HCT116 (cell line): ENCODE measurements around the gene GPR108. TPM values are rescaled to one million over a fixed set of nuclear protein-coding genes. Genes with fewer than 3 reads are reported as not detected.
A peak's percentile ranks its signal among the peaks of the same experiment; 100 is the strongest.

Experiments
- ATAC-seq: fragments of 200-7000 bp; cut with Tn5 transposase; 2 replicates; pipeline ENCODE4 v1.9.1; 2020; ENCODE audit warnings: mild to moderate bottlenecking, moderate library complexity
- BruUV-seq: library from RNA; stranded (reverse); fragments of 400-500 nt; replicated peaks from 2 replicates; lab custom pipeline; 2021; lab: Mats Ljungman, UMichigan
- CTCF ChIA-PET: fragments of 300-600 bp; sonication (Branson Sonifier 250); formaldehyde crosslinking; loops from one replicate; lab custom pipeline; 2021; ENCODE audit warnings: antibody characterized with exemption; lab: Charles Lee
- POLR2A ChIA-PET: fragments of 300-600, 350-600 bp; sonication (Branson Sonifier 250); formaldehyde crosslinking; loops from one replicate; lab custom pipeline; 2021; ENCODE audit warnings: antibody characterized with exemption; lab: Charles Lee
- RAD21 ChIA-PET, 2 experiments: fragments of 300-600 bp; sonication (Branson Sonifier 250); formaldehyde crosslinking; loops; one replicate each; lab custom pipeline; 2023; ENCODE audit warnings: low total read pairs in 2 of 2; ENCODE audit not compliant: uncharacterized antibody in 2 of 2, unreplicated experiment in 2 of 2, low non-redundant PET in 1 of 2; lab: Charles Lee
- DNase-seq: peaks from one replicate; pipeline ENCODE4 v3.0.0-alpha.2; 2010; ENCODE audit warnings: low read depth, low spot score
- H2AFZ ChIP-seq: fragments of 200-600 bp; shearing (Covaris generic), sonication (generic); 2 replicates; pipeline ENCODE4 v1.6.1; 2017; ENCODE audit warnings: low read depth, mixed run types, mixed read lengths, antibody characterized with exemption, low read length; ENCODE audit not compliant: poor library complexity, severe bottlenecking
- H3K27ac ChIP-seq: 2 replicates; pipeline ENCODE4 v1.5.1; 2012; ENCODE audit warnings: low read depth, low read length
- H3K27me3 ChIP-seq: fragments of 200-600 bp; sonication (generic); 2 replicates; pipeline ENCODE4 v1.6.1; 2016; ENCODE audit warnings: mixed run types, low read length, mixed read lengths; ENCODE audit not compliant: insufficient read depth
- H3K36me3 ChIP-seq, 2 experiments: fragments of 200-500 bp in 1 of 2; fragments of 200-600 bp in 1 of 2; sonication (Bioruptor generic) in 1 of 2; sonication (generic) in 1 of 2; 2 replicates each; pipeline versions ENCODE4 v1.5.1 to v1.6.1; 2014 to 2016; ENCODE audit warnings: low read length in 2 of 2, inconsistent platforms in 1 of 2, mixed read lengths in 1 of 2, mixed run types in 1 of 2; ENCODE audit not compliant: insufficient read depth in 2 of 2, control insufficient read depth in 1 of 2
- H3K4me1 ChIP-seq, 2 experiments: fragments of 200-600 bp in 1 of 2; sonication (generic) in 1 of 2; 2 replicates each; pipeline versions ENCODE4 v1.5.1 to v1.6.1; 2012 to 2017; ENCODE audit warnings: low read length in 2 of 2, inconsistent platforms in 1 of 2, mild to moderate bottlenecking in 1 of 2, mixed read lengths in 1 of 2, mixed run types in 1 of 2, moderate library complexity in 1 of 2; ENCODE audit not compliant: insufficient read depth in 2 of 2, control insufficient read depth in 1 of 2
- H3K4me2 ChIP-seq: fragments of 200-600 bp; sonication (generic); 2 replicates; pipeline ENCODE4 v1.6.1; 2017; ENCODE audit warnings: mixed run types, low read length, mixed read lengths
- H3K4me3 ChIP-seq, 2 experiments: fragments of 200-600 bp in 1 of 2; sonication (generic) in 1 of 2; replicated peaks in 1 of 2; 2 replicates each; pipeline ENCODE4 v1.5.1; 2011 to 2016; ENCODE audit warnings: low read length in 2 of 2, control low read depth in 1 of 2, low read depth in 1 of 2, mild to moderate bottlenecking in 1 of 2, mixed read lengths in 1 of 2, mixed run types in 1 of 2
- H3K79me2 ChIP-seq: fragments of 200-600 bp; sonication (generic); 2 replicates; pipeline ENCODE4 v1.6.1; 2017; ENCODE audit warnings: mild to moderate bottlenecking, mixed run types, low read length, moderate library complexity, mixed read lengths; ENCODE audit not compliant: insufficient read depth
- H3K9ac ChIP-seq: fragments of 200-600 bp; sonication (generic); 2 replicates; pipeline ENCODE4 v1.6.1; 2016; ENCODE audit warnings: low read length, mixed read lengths
- H3K9me2 ChIP-seq: fragments of 200-600 bp; sonication (generic), shearing (Covaris generic); 2 replicates; pipeline ENCODE4 v1.6.1; 2017; ENCODE audit warnings: mixed run types, mild to moderate bottlenecking, moderate library complexity; ENCODE audit not compliant: insufficient read depth
- H3K9me3 ChIP-seq, 2 experiments: fragments of 200-500 bp in 1 of 2; fragments of 200-600 bp in 1 of 2; sonication (Bioruptor generic) in 1 of 2; sonication (generic) in 1 of 2; 2 replicates each; pipeline ENCODE4 v1.6.1; 2014 to 2017; ENCODE audit warnings: low read length in 2 of 2, mixed read lengths in 2 of 2, inconsistent platforms in 1 of 2, low read depth in 1 of 2, mild to moderate bottlenecking in 1 of 2, mixed run types in 1 of 2, moderate library complexity in 1 of 2; ENCODE audit not compliant: control insufficient read depth in 1 of 2, insufficient read depth in 1 of 2
- H4K20me1 ChIP-seq: fragments of 200-600 bp; sonication (generic), shearing (Covaris generic); 2 replicates; pipeline ENCODE4 v1.6.1; 2017; ENCODE audit warnings: mixed run types, mild to moderate bottlenecking, moderate library complexity; ENCODE audit not compliant: insufficient read depth
- CEBPB ChIP-seq: IDR thresholded peaks from 2 replicates; pipeline ENCODE4 v1.6.1; 2012; ENCODE audit warnings: low read depth
- EZH2 ChIP-seq: fragments of 200-600 bp; sonication (generic); IDR thresholded peaks from 2 replicates; pipeline ENCODE4 v1.6.1; 2017; ENCODE audit warnings: antibody characterized with exemption, mixed run types
- EZH2phosphoT487 ChIP-seq: fragments of 200-600 bp; IDR thresholded peaks from 2 replicates; pipeline ENCODE4 v1.6.1; 2018; ENCODE audit warnings: antibody characterized with exemption, borderline replicate concordance
- POLR2A ChIP-seq: IDR thresholded peaks from 2 replicates; pipeline ENCODE4 v1.7.0; 2011; ENCODE audit warnings: borderline replicate concordance; ENCODE audit not compliant: insufficient read depth, insufficient read length; ENCODE audit errors: extremely low read depth
- POLR2AphosphoS5 ChIP-seq: IDR thresholded peaks from 2 replicates; pipeline ENCODE4 v1.6.1; 2011; ENCODE audit warnings: mild to moderate bottlenecking, low read depth, low read length, moderate library complexity
- RAD21 ChIP-seq: IDR thresholded peaks from 2 replicates; pipeline ENCODE4 v1.6.1; 2012; ENCODE audit warnings: low read depth, mild to moderate bottlenecking
- SIN3A ChIP-seq: IDR thresholded peaks from 2 replicates; pipeline ENCODE4 v1.6.1; 2012; ENCODE audit warnings: low read depth
- SRF ChIP-seq: IDR thresholded peaks from 2 replicates; pipeline ENCODE4 v1.6.1; 2012; ENCODE audit warnings: low read depth
- TCF7L2 ChIP-seq: IDR thresholded peaks from 2 replicates; pipeline ENCODE4 v1.7.0; 2011; ENCODE audit warnings: borderline replicate concordance, inconsistent platforms; ENCODE audit not compliant: insufficient read depth, insufficient read length; ENCODE audit errors: extremely low read depth
- ZFX ChIP-seq: fragments of 450-650 bp; IDR thresholded peaks from 2 replicates; pipeline ENCODE4 v1.6.1; 2017
- intact Hi-C: fragments of 100-400 bp; cut with micrococcal nuclease; formaldehyde crosslinking; loops from 2 replicates; pipeline ENCODE4 v1.10.0; 2022
- total RNA-seq: library from RNA; stranded (reverse); gene quantifications from one replicate; pipeline ENCODE4 v1.2.1, GENCODE V29; 2021; ENCODE audit not compliant: unreplicated experiment
- TF ChIP-seq, protein P1 (sequence below), 3 experiments: fragments of 200-600 bp in 1 of 3; sonication (generic) in 1 of 3; IDR thresholded peaks in 2 of 3; conservative IDR thresholded peaks in 1 of 3; 2 replicates each; pipeline ENCODE4 v1.5.1; 2012 to 2017; ENCODE audit warnings: low read depth in 2 of 3, low read length in 2 of 3, antibody characterized with exemption in 1 of 3, borderline replicate concordance in 1 of 3, control low read depth in 1 of 3, mild to moderate bottlenecking in 1 of 3, mixed read lengths in 1 of 3, mixed run types in 1 of 3, moderate library complexity in 1 of 3; ENCODE audit not compliant: insufficient read depth in 1 of 3
- TF ChIP-seq, protein P2 (sequence below): IDR thresholded peaks from 2 replicates; pipeline ENCODE4 v1.6.1; 2012; ENCODE audit warnings: low read depth
- TF ChIP-seq, protein P3 (sequence below): IDR thresholded peaks from 2 replicates; pipeline ENCODE4 v1.6.1; 2012

GPR108 gene
- total RNA-seq, 1 experiment from 2014 or later, result 75.0 TPM

GRCh38 chr19:6718741-6719539 lies 18.4 kb downstream of the GPR108 start:
- BruUV-seq, result no TSS peak
- Histone ChIP-seq H3K4me1 (peaks cover 13 to 30% of the 10 kb centered on the region in 2 experiments; a peak in 3 of 4 replicates), H3K9me3 (no peaks in the 10 kb centered on the region), H3K4me2 (no peak overlapping the region), H3K4me3 (no peak overlapping the region), H3K9me2 (no peaks in the 10 kb centered on the region), H3K9ac (no peak overlapping the region), H3K27ac (no peak overlapping the region), H2AFZ (no peak overlapping the region)
- peak; percentile 82 for ATAC-seq
- CTCF ChIA-PET, result no interaction called here
- RAD21 ChIA-PET, result no interaction called here
- POLR2A ChIA-PET, result no interaction called here
- TF ChIP-seq ZFX, result no peak
- TF ChIP-seq POLR2A, result no peak
- TF ChIP-seq CEBPB, result no peak
- TF ChIP-seq POLR2AphosphoS5, result no peak
- no peak for TF ChIP-seq RAD21
- no peak for TF ChIP-seq TCF7L2
- TF ChIP-seq, all 23 proteins: peak for 0
- DNase-seq, result peak; percentile 79
- no peaks in the 10 kb centered on the region for H3K79me2 ChIP-seq
- no peaks in the 10 kb centered on the region for H3K36me3 ChIP-seq
- no peaks in the 10 kb centered on the region for H4K20me1 ChIP-seq
- intact Hi-C loops, result loop anchor here (2.0 kb wide), 1 partner anchor 202 kb away; no protein-coding TSS in a partner anchor
- H3K27me3 ChIP-seq, result no peaks in the 10 kb centered on the region

GRCh38 chr19:6718111-6718740 lies 19.2 kb downstream of the GPR108 start:
- no peak overlapping the region; the same call in 1 of the 2 replicates for H3K27ac ChIP-seq
- no peaks in the 10 kb centered on the region for H3K9me3 ChIP-seq
- no TSS peak for BruUV-seq
- no peak for DNase-seq
- no peak overlapping the region for H3K4me3 ChIP-seq
- POLR2A ChIA-PET, result no interaction called here
- CTCF ChIA-PET, result no interaction called here
- ATAC-seq, result no peak
- H3K36me3 ChIP-seq, result no peaks in the 10 kb centered on the region
- H3K79me2 ChIP-seq, result no peaks in the 10 kb centered on the region
- peaks cover 13 to 28% of the 10 kb centered on the region in 2 experiments; a peak in 3 of 4 replicates for H3K4me1 ChIP-seq
- no peaks in the 10 kb centered on the region for H4K20me1 ChIP-seq
- H3K27me3 ChIP-seq, result no peaks in the 10 kb centered on the region
- RAD21 ChIA-PET, result no interaction called here
- H3K9ac ChIP-seq, result no peak overlapping the region
- H3K4me2 ChIP-seq, result peak overlapping the region; percentile 20; the same call in 1 of the 2 replicates
- no peak overlapping the region for H2AFZ ChIP-seq
- intact Hi-C loops, result loop anchor here (2.0 kb wide), 1 partner anchor 201 kb away; no protein-coding TSS in a partner anchor
- no peaks in the 10 kb centered on the region for H3K9me2 ChIP-seq
- TF ChIP-seq, protein P1, sequence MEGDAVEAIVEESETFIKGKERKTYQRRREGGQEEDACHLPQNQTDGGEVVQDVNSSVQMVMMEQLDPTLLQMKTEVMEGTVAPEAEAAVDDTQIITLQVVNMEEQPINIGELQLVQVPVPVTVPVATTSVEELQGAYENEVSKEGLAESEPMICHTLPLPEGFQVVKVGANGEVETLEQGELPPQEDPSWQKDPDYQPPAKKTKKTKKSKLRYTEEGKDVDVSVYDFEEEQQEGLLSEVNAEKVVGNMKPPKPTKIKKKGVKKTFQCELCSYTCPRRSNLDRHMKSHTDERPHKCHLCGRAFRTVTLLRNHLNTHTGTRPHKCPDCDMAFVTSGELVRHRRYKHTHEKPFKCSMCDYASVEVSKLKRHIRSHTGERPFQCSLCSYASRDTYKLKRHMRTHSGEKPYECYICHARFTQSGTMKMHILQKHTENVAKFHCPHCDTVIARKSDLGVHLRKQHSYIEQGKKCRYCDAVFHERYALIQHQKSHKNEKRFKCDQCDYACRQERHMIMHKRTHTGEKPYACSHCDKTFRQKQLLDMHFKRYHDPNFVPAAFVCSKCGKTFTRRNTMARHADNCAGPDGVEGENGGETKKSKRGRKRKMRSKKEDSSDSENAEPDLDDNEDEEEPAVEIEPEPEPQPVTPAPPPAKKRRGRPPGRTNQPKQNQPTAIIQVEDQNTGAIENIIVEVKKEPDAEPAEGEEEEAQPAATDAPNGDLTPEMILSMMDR (IDR thresholded peaks at IDR 0.05 in 2 of 3, conservative IDR thresholded peaks at IDR 0.05 in 1 of 3; ENCODE audit: borderline replicate concordance in 1 of 3, insufficient read depth in 1 of 3, low read depth in 2 of 3, low read length in 2 of 3), result no peak
- TF ChIP-seq SIN3A, result no peak
- TF ChIP-seq, protein P2, sequence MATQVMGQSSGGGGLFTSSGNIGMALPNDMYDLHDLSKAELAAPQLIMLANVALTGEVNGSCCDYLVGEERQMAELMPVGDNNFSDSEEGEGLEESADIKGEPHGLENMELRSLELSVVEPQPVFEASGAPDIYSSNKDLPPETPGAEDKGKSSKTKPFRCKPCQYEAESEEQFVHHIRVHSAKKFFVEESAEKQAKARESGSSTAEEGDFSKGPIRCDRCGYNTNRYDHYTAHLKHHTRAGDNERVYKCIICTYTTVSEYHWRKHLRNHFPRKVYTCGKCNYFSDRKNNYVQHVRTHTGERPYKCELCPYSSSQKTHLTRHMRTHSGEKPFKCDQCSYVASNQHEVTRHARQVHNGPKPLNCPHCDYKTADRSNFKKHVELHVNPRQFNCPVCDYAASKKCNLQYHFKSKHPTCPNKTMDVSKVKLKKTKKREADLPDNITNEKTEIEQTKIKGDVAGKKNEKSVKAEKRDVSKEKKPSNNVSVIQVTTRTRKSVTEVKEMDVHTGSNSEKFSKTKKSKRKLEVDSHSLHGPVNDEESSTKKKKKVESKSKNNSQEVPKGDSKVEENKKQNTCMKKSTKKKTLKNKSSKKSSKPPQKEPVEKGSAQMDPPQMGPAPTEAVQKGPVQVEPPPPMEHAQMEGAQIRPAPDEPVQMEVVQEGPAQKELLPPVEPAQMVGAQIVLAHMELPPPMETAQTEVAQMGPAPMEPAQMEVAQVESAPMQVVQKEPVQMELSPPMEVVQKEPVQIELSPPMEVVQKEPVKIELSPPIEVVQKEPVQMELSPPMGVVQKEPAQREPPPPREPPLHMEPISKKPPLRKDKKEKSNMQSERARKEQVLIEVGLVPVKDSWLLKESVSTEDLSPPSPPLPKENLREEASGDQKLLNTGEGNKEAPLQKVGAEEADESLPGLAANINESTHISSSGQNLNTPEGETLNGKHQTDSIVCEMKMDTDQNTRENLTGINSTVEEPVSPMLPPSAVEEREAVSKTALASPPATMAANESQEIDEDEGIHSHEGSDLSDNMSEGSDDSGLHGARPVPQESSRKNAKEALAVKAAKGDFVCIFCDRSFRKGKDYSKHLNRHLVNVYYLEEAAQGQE, result no peak
- no peak for TF ChIP-seq SRF
- TF ChIP-seq TCF7L2, result no peak
- TF ChIP-seq, protein P3, sequence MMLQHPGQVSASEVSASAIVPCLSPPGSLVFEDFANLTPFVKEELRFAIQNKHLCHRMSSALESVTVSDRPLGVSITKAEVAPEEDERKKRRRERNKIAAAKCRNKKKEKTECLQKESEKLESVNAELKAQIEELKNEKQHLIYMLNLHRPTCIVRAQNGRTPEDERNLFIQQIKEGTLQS, result no peak
- TF ChIP-seq EZH2phosphoT487, result no peak
- no peak for TF ChIP-seq EZH2
